Measurements from ENCODE around the gene LSM6.

GRCh38 chr4:146186596-146186995, 11.1 kb downstream of the LSM6 start:
- TF ChIP-seq CTCF (IDR thresholded peaks at IDR 0.05) = no peak
- no peak for TF ChIP-seq POLR2A (IDR thresholded peaks at IDR 0.05)

Data from ovary (tissue), 3 donors.